ENCODE measurements around the gene SLC7A5.
"Not testable (repeated sequence)": the region's sequence is repeated elsewhere in the genome, so short reads cannot be mapped to it uniquely, and the experiment has no call there.

SLC7A5 gene
- 105 to 381 (median 205) reads per million in 3 donors for total RNA-seq

DNA sequence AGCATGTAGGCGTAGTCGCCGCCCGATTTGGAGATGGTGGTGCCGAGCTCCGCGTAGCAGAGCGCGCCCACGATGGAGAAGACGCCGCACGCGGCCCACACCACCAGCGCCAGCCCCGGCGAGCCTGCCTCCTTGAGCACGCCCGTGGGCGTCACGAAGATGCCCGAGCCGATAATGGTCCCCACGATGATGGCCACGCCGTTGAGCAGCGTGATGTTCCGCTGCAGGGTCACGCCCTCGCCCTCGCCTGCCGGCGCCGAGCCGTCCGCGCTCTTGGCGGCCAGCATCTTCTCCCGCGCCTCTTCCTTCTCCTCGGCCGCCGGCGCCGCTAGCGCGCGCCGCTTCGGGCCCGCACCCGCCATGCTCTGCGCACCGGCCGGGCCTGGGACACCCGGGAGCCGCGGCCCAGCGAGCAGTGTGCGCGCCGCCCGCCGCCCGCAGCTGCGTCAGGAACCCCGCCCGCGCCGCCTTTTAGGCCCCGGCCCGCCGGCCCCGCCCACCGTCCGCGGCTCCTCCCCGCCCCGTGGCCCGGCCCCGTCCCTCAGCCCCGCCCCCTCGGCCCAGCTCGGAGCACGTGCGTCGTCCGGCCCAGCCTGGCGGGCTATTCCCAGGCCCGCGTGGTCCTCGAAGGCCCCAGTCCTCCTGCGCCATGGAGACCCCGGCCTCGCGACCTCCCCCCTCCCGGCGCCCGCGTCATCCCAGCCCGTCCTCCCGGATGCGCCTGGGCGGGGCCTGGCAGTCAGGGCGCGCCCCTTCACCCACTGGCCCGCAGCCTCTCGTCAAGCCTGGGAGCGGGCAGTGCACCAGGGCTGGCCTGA lies at the start of gene SLC7A5:
Gene SLC7A5 (minus strand): TSS at position 447 of the 818 bp plus-strand sequence. CDS start 85 bp downstream, at position 362.
- H3K4me1 ChIP-seq (ENCODE audit: control insufficient read depth, insufficient read depth, low read length, poor library complexity, severe bottlenecking) = peaks cover 22% of the 10 kb centered on the region
- H3K27me3 ChIP-seq (replicated peaks; ENCODE audit: control insufficient read depth, insufficient read depth, low read length, poor library complexity, severe bottlenecking); H3K36me3 ChIP-seq (ENCODE audit: control insufficient read depth, insufficient read depth, low read length); H3K9me3 ChIP-seq (ENCODE audit: control insufficient read depth, low read length): not testable (repeated sequence)
- H3K27ac ChIP-seq (ENCODE audit: insufficient read depth, low read length, poor library complexity, severe bottlenecking) = peak within 1 kb of the TSS; percentile 70
- peak; percentile 78 to 85 (median 81) for DNase-seq
- H3K4me3 ChIP-seq (ENCODE audit: insufficient read depth, low read depth, low read length, poor library complexity, severe bottlenecking) = peak within 1 kb of the TSS; percentile 50

DNA sequence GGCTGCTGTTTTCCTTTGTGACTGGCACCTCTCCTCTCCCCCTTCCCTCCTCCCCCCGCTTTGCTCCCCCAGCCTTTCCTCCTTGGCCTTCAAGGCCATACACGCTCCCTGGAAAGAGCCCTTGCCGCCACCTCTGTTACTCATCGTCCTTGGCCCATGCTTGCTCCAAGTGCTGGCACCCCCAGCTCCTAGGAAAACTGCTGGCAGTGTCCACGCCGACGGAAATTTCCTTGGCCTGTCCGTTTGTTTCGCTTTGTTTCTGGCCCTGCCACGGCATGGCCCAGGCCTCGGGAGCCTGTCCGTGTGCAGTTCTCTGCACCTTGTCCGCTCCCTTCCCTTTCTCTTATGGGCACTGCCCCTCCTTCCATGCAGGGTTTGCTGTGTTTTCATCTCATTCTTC lies 49.0 kb upstream of the SLC7A5 start:
- Histone ChIP-seq H3K9me3 (ENCODE audit: control insufficient read depth, low read length) (no peaks in the 10 kb centered on the region), H3K4me1 (ENCODE audit: control insufficient read depth, insufficient read depth, low read length, poor library complexity, severe bottlenecking) (no peaks in the 10 kb centered on the region), H3K27me3 (replicated peaks; ENCODE audit: control insufficient read depth, insufficient read depth, low read length, poor library complexity, severe bottlenecking) (no peaks in the 10 kb centered on the region), H3K4me3 (ENCODE audit: insufficient read depth, low read depth, low read length, poor library complexity, severe bottlenecking) (no peak overlapping the region), H3K36me3 (ENCODE audit: control insufficient read depth, insufficient read depth, low read length) (no peaks in the 10 kb centered on the region), H3K27ac (ENCODE audit: insufficient read depth, low read length, poor library complexity, severe bottlenecking) (no peak overlapping the region)
- no peak for DNase-seq

DNA sequence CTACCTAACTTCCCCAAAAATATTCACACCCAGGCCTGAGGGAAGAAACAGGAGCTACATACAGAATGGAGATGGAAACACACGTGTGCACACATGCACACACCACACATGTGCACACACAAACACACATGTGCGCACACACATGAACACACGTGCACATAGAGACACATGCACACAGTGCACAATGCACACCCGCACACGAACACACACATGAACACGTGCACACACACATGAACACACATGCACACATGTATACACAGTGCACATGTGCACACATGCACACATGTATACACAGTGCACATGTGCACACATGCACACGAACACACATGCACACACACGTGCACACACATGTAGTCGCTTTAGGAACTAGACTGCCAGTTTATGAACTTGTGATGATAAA lies 48.2 kb upstream of the SLC7A5 start:
- Histone ChIP-seq H3K27ac (ENCODE audit: insufficient read depth, low read length, poor library complexity, severe bottlenecking) (no peak overlapping the region), H3K4me1 (ENCODE audit: control insufficient read depth, insufficient read depth, low read length, poor library complexity, severe bottlenecking) (no peaks in the 10 kb centered on the region), H3K9me3 (ENCODE audit: control insufficient read depth, low read length) (no peaks in the 10 kb centered on the region), H3K36me3 (ENCODE audit: control insufficient read depth, insufficient read depth, low read length) (no peaks in the 10 kb centered on the region), H3K4me3 (ENCODE audit: insufficient read depth, low read depth, low read length, poor library complexity, severe bottlenecking) (no peak overlapping the region), H3K27me3 (replicated peaks; ENCODE audit: control insufficient read depth, insufficient read depth, low read length, poor library complexity, severe bottlenecking) (no peaks in the 10 kb centered on the region)
- no peak for DNase-seq

DNA sequence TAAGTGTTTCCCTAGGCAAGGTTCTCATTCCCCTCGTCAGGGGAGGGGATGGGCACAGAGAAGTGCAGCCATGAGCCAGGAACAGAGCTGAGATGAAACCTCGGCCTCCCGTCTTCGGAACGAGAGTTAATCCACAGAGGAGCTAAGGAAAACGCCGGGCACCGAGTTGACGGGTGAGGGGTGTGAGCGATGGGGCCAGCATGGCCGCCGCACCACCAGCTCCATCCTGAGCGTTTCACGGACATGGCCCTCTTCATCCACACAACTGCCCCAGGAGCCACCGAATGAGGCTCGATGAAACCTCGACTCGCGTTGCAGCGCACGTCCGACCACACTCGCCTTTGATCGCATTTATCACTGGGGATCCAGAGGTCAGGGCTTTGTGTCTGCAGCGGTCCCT lies 45.5 kb upstream of the SLC7A5 start:
- Histone ChIP-seq H3K4me3 (ENCODE audit: insufficient read depth, low read depth, low read length, poor library complexity, severe bottlenecking) (no peak overlapping the region), H3K4me1 (ENCODE audit: control insufficient read depth, insufficient read depth, low read length, poor library complexity, severe bottlenecking) (no peaks in the 10 kb centered on the region), H3K27ac (ENCODE audit: insufficient read depth, low read length, poor library complexity, severe bottlenecking) (no peak overlapping the region), H3K36me3 (ENCODE audit: control insufficient read depth, insufficient read depth, low read length) (no peaks in the 10 kb centered on the region), H3K9me3 (ENCODE audit: control insufficient read depth, low read length) (no peaks in the 10 kb centered on the region), H3K27me3 (replicated peaks; ENCODE audit: control insufficient read depth, insufficient read depth, low read length, poor library complexity, severe bottlenecking) (no peaks in the 10 kb centered on the region)
- DNase-seq = no peak

DNA sequence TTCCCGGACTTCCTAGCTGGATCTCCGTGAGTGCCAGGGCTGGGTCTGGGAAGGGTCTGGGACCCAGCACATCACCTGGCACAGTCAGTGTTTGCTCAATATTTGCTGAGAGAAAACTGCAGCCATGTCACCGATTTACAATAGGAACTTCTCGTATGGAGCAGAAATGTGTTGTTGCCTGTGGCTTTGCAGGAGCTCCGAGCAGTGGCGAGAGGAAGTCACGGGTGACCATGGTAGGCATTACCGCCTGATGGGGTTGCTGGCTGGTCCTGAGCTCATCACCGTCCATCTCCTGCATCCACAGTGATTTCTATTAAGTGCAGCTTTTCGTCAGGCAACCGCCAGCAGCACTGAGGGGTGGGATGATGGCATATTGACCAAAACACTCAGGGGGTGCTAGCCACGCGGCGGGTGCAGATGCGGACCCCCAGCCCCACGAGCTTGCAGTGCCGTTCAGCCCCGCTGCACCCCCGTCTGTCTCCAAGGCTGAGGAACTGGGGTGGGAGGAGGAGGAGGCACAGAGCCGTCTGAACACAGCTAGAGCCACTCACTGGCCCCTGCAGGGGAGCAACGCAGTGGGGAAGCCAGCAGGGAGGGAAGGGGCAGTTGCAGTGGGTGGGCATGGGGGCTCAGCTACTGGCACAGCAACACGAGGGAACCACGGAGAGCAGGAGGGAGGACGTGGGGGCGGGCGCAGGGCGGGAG lies 44.9 kb upstream of the SLC7A5 start:
- not testable (repeated sequence) for H3K4me1 ChIP-seq (ENCODE audit: control insufficient read depth, insufficient read depth, low read length, poor library complexity, severe bottlenecking); H3K9me3 ChIP-seq (ENCODE audit: control insufficient read depth, low read length); H3K4me3 ChIP-seq (ENCODE audit: insufficient read depth, low read depth, low read length, poor library complexity, severe bottlenecking); H3K27me3 ChIP-seq (replicated peaks; ENCODE audit: control insufficient read depth, insufficient read depth, low read length, poor library complexity, severe bottlenecking); H3K27ac ChIP-seq (ENCODE audit: insufficient read depth, low read length, poor library complexity, severe bottlenecking); H3K36me3 ChIP-seq (ENCODE audit: control insufficient read depth, insufficient read depth, low read length); DNase-seq

DNA sequence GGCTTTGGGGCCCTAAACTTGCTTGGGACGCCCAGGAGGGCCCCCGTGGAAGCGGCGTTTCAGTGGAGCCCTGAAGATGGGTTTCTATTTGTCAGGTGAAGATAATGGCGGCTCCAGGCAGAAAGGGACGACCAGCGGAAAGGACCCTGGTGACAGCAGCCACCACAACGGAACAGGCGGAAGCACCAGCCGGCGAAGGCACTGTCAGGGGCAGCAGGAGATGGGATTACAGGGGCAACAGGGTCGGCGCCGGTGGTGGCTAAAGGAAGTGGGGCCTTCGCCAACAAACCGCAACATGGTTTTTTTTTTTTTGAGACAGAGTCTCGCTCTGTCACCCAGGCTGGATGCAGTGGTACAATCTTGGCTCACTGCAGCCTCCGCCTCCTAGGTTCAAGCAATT lies 43.4 kb upstream of the SLC7A5 start:
- not testable (repeated sequence) for H3K4me3 ChIP-seq (ENCODE audit: insufficient read depth, low read depth, low read length, poor library complexity, severe bottlenecking); H3K27ac ChIP-seq (ENCODE audit: insufficient read depth, low read length, poor library complexity, severe bottlenecking); H3K9me3 ChIP-seq (ENCODE audit: control insufficient read depth, low read length); H3K4me1 ChIP-seq (ENCODE audit: control insufficient read depth, insufficient read depth, low read length, poor library complexity, severe bottlenecking); DNase-seq; H3K27me3 ChIP-seq (replicated peaks; ENCODE audit: control insufficient read depth, insufficient read depth, low read length, poor library complexity, severe bottlenecking); H3K36me3 ChIP-seq (ENCODE audit: control insufficient read depth, insufficient read depth, low read length)

DNA sequence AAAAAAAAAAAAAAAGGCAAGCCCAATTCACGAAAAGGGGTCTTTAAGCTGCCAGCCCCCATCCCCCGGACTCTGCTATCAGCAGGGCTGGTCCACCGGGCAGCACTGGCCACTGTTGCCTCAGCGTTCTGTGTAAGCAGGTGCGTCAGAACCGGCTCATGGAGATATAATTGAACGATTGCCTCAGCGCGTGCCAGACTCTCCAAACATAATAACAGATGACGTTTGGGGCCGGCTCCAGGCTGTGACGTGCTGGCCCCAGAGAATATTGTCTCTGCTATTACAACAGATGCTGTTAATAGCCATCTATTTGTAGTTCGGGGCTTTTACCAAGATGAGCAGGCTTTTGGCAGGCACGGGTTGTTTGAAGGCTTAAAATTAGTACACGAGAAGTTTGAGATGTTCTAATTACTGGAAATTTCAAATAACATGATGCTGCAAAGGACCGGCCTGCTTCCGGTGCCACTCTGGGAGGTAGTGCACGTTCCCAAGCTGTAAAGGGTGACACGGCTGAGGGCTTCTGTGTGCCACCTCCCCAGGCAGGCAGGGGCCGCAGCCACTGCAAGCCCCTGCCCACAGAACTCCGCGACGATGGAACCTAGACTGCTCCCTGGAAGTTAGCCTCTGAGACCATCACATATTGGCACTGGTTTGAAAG lies 41.9 kb upstream of the SLC7A5 start:
- H3K9me3 ChIP-seq (ENCODE audit: control insufficient read depth, low read length); H3K27me3 ChIP-seq (replicated peaks; ENCODE audit: control insufficient read depth, insufficient read depth, low read length, poor library complexity, severe bottlenecking); DNase-seq; H3K36me3 ChIP-seq (ENCODE audit: control insufficient read depth, insufficient read depth, low read length); H3K4me1 ChIP-seq (ENCODE audit: control insufficient read depth, insufficient read depth, low read length, poor library complexity, severe bottlenecking); H3K4me3 ChIP-seq (ENCODE audit: insufficient read depth, low read depth, low read length, poor library complexity, severe bottlenecking); H3K27ac ChIP-seq (ENCODE audit: insufficient read depth, low read length, poor library complexity, severe bottlenecking): not testable (repeated sequence)

DNA sequence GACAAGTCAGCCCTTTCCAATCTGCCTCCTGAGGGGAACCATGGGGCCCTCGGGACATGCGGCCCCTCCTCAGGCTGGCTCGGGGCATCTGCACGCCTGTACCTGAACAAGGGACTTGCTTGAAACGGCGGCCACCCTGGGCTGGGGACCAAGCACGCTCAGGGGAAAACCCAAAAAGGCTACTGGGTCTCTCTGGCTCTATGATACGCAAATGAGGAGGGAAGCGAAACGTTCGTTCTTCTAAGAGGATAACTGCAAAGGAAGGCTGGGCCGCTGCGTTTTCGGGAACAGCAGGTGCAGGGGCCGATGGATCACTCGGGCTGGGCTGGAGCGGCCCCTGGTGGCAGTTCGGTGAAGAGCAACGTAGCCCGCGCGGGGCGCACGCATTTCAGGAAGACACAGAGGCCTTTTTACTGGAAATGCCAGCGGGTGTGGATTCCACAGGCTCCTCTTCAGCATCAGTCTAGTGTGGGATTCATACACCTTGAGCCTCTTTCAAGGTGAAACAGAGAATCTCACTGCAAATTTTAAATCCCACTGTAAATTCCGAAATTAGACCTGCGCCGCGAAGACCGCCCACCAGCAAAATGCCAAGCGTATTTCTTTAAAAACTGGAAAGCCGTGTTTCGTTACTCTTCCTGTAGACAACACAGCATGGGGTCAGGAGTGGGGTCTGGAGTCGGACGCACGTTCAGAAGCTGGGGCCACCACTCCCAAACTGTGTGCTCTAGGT lies 40.1 kb upstream of the SLC7A5 start:
- not testable (repeated sequence) for H3K9me3 ChIP-seq (ENCODE audit: control insufficient read depth, low read length); H3K4me3 ChIP-seq (ENCODE audit: insufficient read depth, low read depth, low read length, poor library complexity, severe bottlenecking); H3K27me3 ChIP-seq (replicated peaks; ENCODE audit: control insufficient read depth, insufficient read depth, low read length, poor library complexity, severe bottlenecking); H3K27ac ChIP-seq (ENCODE audit: insufficient read depth, low read length, poor library complexity, severe bottlenecking); H3K4me1 ChIP-seq (ENCODE audit: control insufficient read depth, insufficient read depth, low read length, poor library complexity, severe bottlenecking); H3K36me3 ChIP-seq (ENCODE audit: control insufficient read depth, insufficient read depth, low read length)
- peak; percentile 55 to 61 (median 57) for DNase-seq

DNA sequence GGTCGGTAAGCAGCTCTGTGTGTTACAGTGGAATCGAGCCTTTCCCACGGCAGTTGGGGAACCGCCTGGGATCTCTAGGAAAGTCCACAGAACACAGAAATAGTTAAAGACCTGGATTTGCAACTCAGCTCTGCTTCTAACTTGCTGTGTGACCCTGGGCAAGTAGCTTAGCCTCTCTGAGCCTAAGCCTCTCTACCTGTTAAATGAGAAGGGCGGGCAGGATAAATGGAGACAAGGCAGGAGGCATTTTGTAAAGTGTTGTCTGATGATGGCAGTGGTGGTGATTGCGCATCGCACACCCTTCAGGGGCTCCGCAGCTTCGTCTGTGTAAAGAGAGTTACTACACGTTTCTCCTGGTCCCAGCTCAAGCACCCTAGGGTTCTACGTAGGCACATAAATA lies 38.8 kb upstream of the SLC7A5 start:
- H3K27me3 ChIP-seq (replicated peaks; ENCODE audit: control insufficient read depth, insufficient read depth, low read length, poor library complexity, severe bottlenecking); H3K4me1 ChIP-seq (ENCODE audit: control insufficient read depth, insufficient read depth, low read length, poor library complexity, severe bottlenecking); H3K4me3 ChIP-seq (ENCODE audit: insufficient read depth, low read depth, low read length, poor library complexity, severe bottlenecking); H3K9me3 ChIP-seq (ENCODE audit: control insufficient read depth, low read length); H3K36me3 ChIP-seq (ENCODE audit: control insufficient read depth, insufficient read depth, low read length); H3K27ac ChIP-seq (ENCODE audit: insufficient read depth, low read length, poor library complexity, severe bottlenecking); DNase-seq: not testable (repeated sequence)
